Fibroblast of lung (primary cell): ENCODE results near the gene PANX2.

Experiments
- EZH2 ChIP-seq: IDR thresholded peaks from 2 replicates; pipeline ENCODE4 v1.5.1; 2012; ENCODE audit warnings: low read length, control low read depth, mild to moderate bottlenecking; ENCODE audit errors: missing control alignments
- TF ChIP-seq, protein P1 (sequence below), 2 donors: IDR thresholded peaks in 1 of 2; conservative IDR thresholded peaks in 1 of 2; 1 replicate in 1 of 2; 2 replicates in 1 of 2; pipeline ENCODE4 v1.5.1; 2011 to 2012; ENCODE audit warnings: low read length in 2 of 2, control low read depth in 1 of 2, inconsistent platforms in 1 of 2, low read depth in 1 of 2, mild to moderate bottlenecking in 1 of 2

- TF ChIP-seq, protein P1, sequence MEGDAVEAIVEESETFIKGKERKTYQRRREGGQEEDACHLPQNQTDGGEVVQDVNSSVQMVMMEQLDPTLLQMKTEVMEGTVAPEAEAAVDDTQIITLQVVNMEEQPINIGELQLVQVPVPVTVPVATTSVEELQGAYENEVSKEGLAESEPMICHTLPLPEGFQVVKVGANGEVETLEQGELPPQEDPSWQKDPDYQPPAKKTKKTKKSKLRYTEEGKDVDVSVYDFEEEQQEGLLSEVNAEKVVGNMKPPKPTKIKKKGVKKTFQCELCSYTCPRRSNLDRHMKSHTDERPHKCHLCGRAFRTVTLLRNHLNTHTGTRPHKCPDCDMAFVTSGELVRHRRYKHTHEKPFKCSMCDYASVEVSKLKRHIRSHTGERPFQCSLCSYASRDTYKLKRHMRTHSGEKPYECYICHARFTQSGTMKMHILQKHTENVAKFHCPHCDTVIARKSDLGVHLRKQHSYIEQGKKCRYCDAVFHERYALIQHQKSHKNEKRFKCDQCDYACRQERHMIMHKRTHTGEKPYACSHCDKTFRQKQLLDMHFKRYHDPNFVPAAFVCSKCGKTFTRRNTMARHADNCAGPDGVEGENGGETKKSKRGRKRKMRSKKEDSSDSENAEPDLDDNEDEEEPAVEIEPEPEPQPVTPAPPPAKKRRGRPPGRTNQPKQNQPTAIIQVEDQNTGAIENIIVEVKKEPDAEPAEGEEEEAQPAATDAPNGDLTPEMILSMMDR (conservative IDR thresholded peaks at IDR 0.05 in 1 of 2, IDR thresholded peaks at IDR 0.05 in 1 of 2; ENCODE audit: low read depth in 1 of 2, low read length in 2 of 2): no peak
- TF ChIP-seq EZH2: no peak
Observed at GRCh38 chr22:50197000-50197800, 26.7 kb downstream of the PANX2 start.
